ENCODE measurements around the gene ZNF141. TPM values are rescaled to one million over a fixed set of nuclear protein-coding genes. Genes with fewer than 3 reads are reported as not detected.

Gene ZNF141
- total and polyA plus RNA-seq, 2 of the 8 experiments (the other 6 are each of a cell fraction or from before 2014, with no cell fraction given), result 8.5 to 50.8 TPM

DNA sequence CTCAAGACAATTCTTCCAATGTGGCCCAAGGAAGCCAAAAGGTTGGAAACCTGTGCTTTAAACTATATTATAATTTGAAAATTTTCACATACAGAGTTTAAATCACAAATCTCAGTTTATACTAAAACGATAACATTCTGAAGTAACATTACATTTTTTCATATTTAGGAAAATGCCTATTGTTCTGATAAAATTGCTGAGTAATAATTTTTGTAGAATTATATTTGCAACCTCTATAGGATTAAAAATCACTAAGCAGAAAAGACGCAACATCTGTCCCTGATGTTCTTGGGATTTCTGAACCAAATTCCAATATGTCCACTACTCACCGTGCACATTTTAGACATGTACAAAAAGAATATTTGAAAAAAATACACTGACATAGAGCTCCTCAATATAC lies 42.9 kb upstream of the ZNF141 start:
- H3K9ac ChIP-seq (replicated peaks in 1 of 4; ENCODE audit: extremely low read depth in 1 of 4, low read depth in 3 of 4, low read length in 3 of 4), result no peak overlapping the region
- CTCF ChIA-PET (ENCODE audit: partially characterized antibody), result interaction anchor here (1.0 to 1.9 kb wide), 3 partner anchors 11 to 45 kb away, joined by 3 to 7 read pairs (median 5); partner anchors contain the start of gene ZNF732
- H3K36me3 ChIP-seq (ENCODE audit: control insufficient read depth in 2 of 4, insufficient read depth in 4 of 4, low read length in 3 of 4), result peaks cover 0 to 6% (median 3%) of the 10 kb centered on the region in 4 experiments; a peak in 4 of 8 replicates

More for the DNA sequence above, 42.9 kb upstream of the ZNF141 start:
- H2BK120ac ChIP-seq (replicated peaks; ENCODE audit: low read depth, low read length), result no peak overlapping the region
- H4K8ac ChIP-seq (ENCODE audit: extremely low read depth, insufficient read depth, low read length), result no peak overlapping the region
- no peak for TF ChIP-seq SAP30 (IDR thresholded peaks at IDR 0.05; ENCODE audit: insufficient read depth, insufficient replicate concordance, low read length)
- TF ChIP-seq RAD21 (IDR thresholded peaks at IDR 0.05 in 1 of 2, conservative IDR thresholded peaks at IDR 0.05 in 1 of 2; ENCODE audit: low read depth in 2 of 2, low read length in 2 of 2), result no peak
- no peak for TF ChIP-seq SP1 (IDR thresholded peaks at IDR 0.05; ENCODE audit: low read depth, low read length)
- TF ChIP-seq KDM5A (IDR thresholded peaks at IDR 0.05; ENCODE audit: low read length), result no peak
- no peak for TF ChIP-seq JUN (IDR thresholded peaks at IDR 0.05; ENCODE audit: low read depth, low read length)
- no peak for TF ChIP-seq POLR2AphosphoS5 (IDR thresholded peaks at IDR 0.05; ENCODE audit: low read depth, low read length)
- TF ChIP-seq SIRT6 (IDR thresholded peaks at IDR 0.05; ENCODE audit: low read length), result no peak
- TF ChIP-seq SIN3A (conservative IDR thresholded peaks at IDR 0.05 in 1 of 2, IDR thresholded peaks at IDR 0.05 in 1 of 2; ENCODE audit: low read depth in 1 of 2, low read length in 2 of 2), result no peak
- TF ChIP-seq, protein P1, sequence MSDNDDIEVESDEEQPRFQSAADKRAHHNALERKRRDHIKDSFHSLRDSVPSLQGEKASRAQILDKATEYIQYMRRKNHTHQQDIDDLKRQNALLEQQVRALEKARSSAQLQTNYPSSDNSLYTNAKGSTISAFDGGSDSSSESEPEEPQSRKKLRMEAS (IDR thresholded peaks at IDR 0.05), result no peak
- no peak for TF ChIP-seq CTBP2 (IDR thresholded peaks at IDR 0.05; ENCODE audit: borderline replicate concordance, insufficient read depth, insufficient read length, low read length)
- no peak for TF ChIP-seq KDM4A (IDR thresholded peaks at IDR 0.05; ENCODE audit: low read depth, low read length, severe bottlenecking)
- TF ChIP-seq CHD1 (IDR thresholded peaks at IDR 0.05; ENCODE audit: low read depth, low read length), result no peak
- H4K5ac ChIP-seq (ENCODE audit: insufficient read length, low read depth, low read length), result no peak overlapping the region
- H2BK5ac ChIP-seq (ENCODE audit: low read depth, low read length), result no peak overlapping the region
- DNase-seq (ENCODE audit: low read depth in 1 of 2, low spot score in 2 of 2) (no peak), FAIRE-seq (no peak)
- no peak overlapping the region for H3K14ac ChIP-seq (ENCODE audit: insufficient read length)
- POLR2A ChIA-PET (ENCODE audit: partially characterized antibody), result interaction anchor here (0.6 to 4.5 kb wide), 5 partner anchors 8 to 132 kb away, joined by 3 to 26 read pairs (median 3); partner anchors contain the start of gene ZNF732
- no peak overlapping the region for H4K91ac ChIP-seq (replicated peaks; ENCODE audit: insufficient read length, low read length)
- H3K4ac ChIP-seq (replicated peaks; ENCODE audit: insufficient read length, low read depth, low read length), result no peak overlapping the region
- H3K56ac ChIP-seq (replicated peaks; ENCODE audit: insufficient read length, low read depth, low read length), result no peak overlapping the region
- H3K4me1 ChIP-seq (replicated peaks in 1 of 4; ENCODE audit: control insufficient read depth in 3 of 4, insufficient read depth in 4 of 4, low read length in 3 of 4), result peaks cover 0 to 3% (median 1%) of the 10 kb centered on the region in 4 experiments; a peak in 2 of 7 replicates
- H2AFZ ChIP-seq (ENCODE audit: low read length), result no peak overlapping the region
- H3K18ac ChIP-seq (ENCODE audit: extremely low read depth, low read length), result no peak overlapping the region
- H3K27ac ChIP-seq (ENCODE audit: low read depth, low read length), result no peak overlapping the region
- H2BK12ac ChIP-seq (ENCODE audit: low read depth, low read length), result no peak overlapping the region
- no peaks in the 10 kb centered on the region for H3K27me3 ChIP-seq (replicated peaks in 1 of 4; ENCODE audit: control insufficient read depth in 3 of 4, extremely low read depth in 1 of 4, insufficient read depth in 3 of 4, low read length in 3 of 4)
- no peak overlapping the region for H3K4me3 ChIP-seq (ENCODE audit: extremely low read depth in 1 of 4, insufficient read depth in 2 of 4, low read depth in 3 of 4, low read length in 4 of 4)
- H2BK15ac ChIP-seq (ENCODE audit: low read length), result no peak overlapping the region
- H3K23ac ChIP-seq (ENCODE audit: insufficient read length), result no peak overlapping the region
- H3K23me2 ChIP-seq (ENCODE audit: low read depth, low read length), result no peaks in the 10 kb centered on the region
- H2AK5ac ChIP-seq (ENCODE audit: low read depth, low read length), result no peak overlapping the region
- no peak overlapping the region for H3K4me2 ChIP-seq (ENCODE audit: insufficient read depth in 1 of 2, low read depth in 2 of 2, low read length in 2 of 2)
- H3K79me1 ChIP-seq (ENCODE audit: low read depth, low read length), result peaks cover 4% of the 10 kb centered on the region; the same call in 1 of the 2 replicates
- H3K79me2 ChIP-seq (ENCODE audit: control insufficient read depth in 1 of 2, insufficient read depth in 2 of 2, low read length in 2 of 2), result peaks cover 21 to 95% of the 10 kb centered on the region in 2 experiments
- 89% methylated on average over 3 of the region's 3 CpGs; no CpG with 5 or more reads in 1 of the 2 experiments for WGBS, 2 experiments (ENCODE audit: extremely low coverage in 1 of 2, insufficient coverage in 1 of 2, insufficient read length in 1 of 2, insufficient replicate concordance in 2 of 2, low coverage in 1 of 2, low lambda C conversion rate in 2 of 2, missing lambda C conversion rate in 1 of 2)
- H4K20me1 ChIP-seq (replicated peaks in 1 of 2; ENCODE audit: control insufficient read depth in 1 of 2, insufficient read depth in 2 of 2, low read length in 2 of 2), result peaks cover 7 to 10% of the 10 kb centered on the region in 2 experiments
- peaks cover 0 to 4% of the 10 kb centered on the region in 2 experiments; a peak in 1 of 4 replicates for H3K9me3 ChIP-seq (ENCODE audit: insufficient read depth in 2 of 2, low read depth in 1 of 2, low read length in 1 of 2)
- H2BK20ac ChIP-seq (ENCODE audit: low read length), result no peak overlapping the region

All from H1 (cell line).